ENCODE data around the gene LARP4B. TPM values are rescaled to one million over a fixed set of nuclear protein-coding genes. Genes with fewer than 3 reads are reported as not detected.
A peak's percentile ranks its signal among the peaks of the same experiment; 100 is the strongest.

LARP4B gene
- total RNA-seq, 1 donor from 2014 or later = 101 TPM

- peaks cover 13% of the 10 kb centered on the region for H4K20me1 ChIP-seq (ENCODE audit: insufficient read depth, low read length)
- H3K4me2 ChIP-seq (ENCODE audit: low read length) = peak overlapping the region; percentile 75
- H3K27me3 Mint-ChIP-seq (ENCODE audit: low read depth, unreplicated experiment) = no peaks in the 10 kb centered on the region
- peak overlapping the region; percentile 34 for H3K27ac Mint-ChIP-seq (ENCODE audit: unreplicated experiment)
- DNase-seq (ENCODE audit: low read depth) = peak; percentile 63
- TF ChIP-seq CTCF (IDR thresholded peaks at IDR 0.05; ENCODE audit: insufficient read depth, low read depth, low read length) (peak; percentile 46), EZH2 (IDR thresholded peaks at IDR 0.05; ENCODE audit: insufficient read depth, low read length) (no peak)
- H3K4me3 Mint-ChIP-seq (ENCODE audit: unreplicated experiment) = peak overlapping the region; percentile 56
- H3K27ac ChIP-seq (ENCODE audit: low read depth, low read length) = peak overlapping the region; percentile 74
- H3K4me1 Mint-ChIP-seq (ENCODE audit: low read depth, unreplicated experiment) = peaks cover 4% of the 10 kb centered on the region
- H3K9me3 ChIP-seq (ENCODE audit: insufficient read depth, low read depth, low read length) = no peaks in the 10 kb centered on the region
- H3K4me1 ChIP-seq (ENCODE audit: insufficient read depth, low read length) = peaks cover 28% of the 10 kb centered on the region
- no peaks in the 10 kb centered on the region for H3K79me2 ChIP-seq (ENCODE audit: insufficient read depth, low read length)
- peak overlapping the region; percentile 18 for H3K4me3 ChIP-seq (ENCODE audit: insufficient read depth, low read depth, low read length)
- H3K36me3 Mint-ChIP-seq (ENCODE audit: low read depth, unreplicated experiment) = peaks cover 6% of the 10 kb centered on the region
- H3K27me3 ChIP-seq (ENCODE audit: insufficient read depth, low read length) = no peaks in the 10 kb centered on the region
- no peak overlapping the region for H2AFZ ChIP-seq (ENCODE audit: low read depth, low read length)
- FAIRE-seq = peak; percentile 23
- H3K9me3 Mint-ChIP-seq (ENCODE audit: unreplicated experiment) = no peaks in the 10 kb centered on the region
- H3K36me3 ChIP-seq (ENCODE audit: insufficient read depth, low read length) = no peaks in the 10 kb centered on the region
- H3K9ac ChIP-seq (ENCODE audit: low read length) = peak overlapping the region; percentile 61
Observed at GRCh38 chr10:788796-789748, 142.4 kb downstream of the LARP4B start.

- peaks cover 28% of the 10 kb centered on the region for H3K4me1 ChIP-seq (ENCODE audit: insufficient read depth, low read length)
- peaks cover 12% of the 10 kb centered on the region for H4K20me1 ChIP-seq (ENCODE audit: insufficient read depth, low read length)
- H3K27ac ChIP-seq (ENCODE audit: low read depth, low read length) = peak overlapping the region; percentile 74
- H3K4me3 ChIP-seq (ENCODE audit: insufficient read depth, low read depth, low read length) = no peak overlapping the region
- H3K4me2 ChIP-seq (ENCODE audit: low read length) = peak overlapping the region; percentile 75
- Mint-ChIP-seq H3K4me1 (ENCODE audit: low read depth, unreplicated experiment) (peaks cover 6% of the 10 kb centered on the region), H3K9me3 (ENCODE audit: unreplicated experiment) (no peaks in the 10 kb centered on the region), H3K27ac (ENCODE audit: unreplicated experiment) (no peak overlapping the region), H3K4me3 (ENCODE audit: unreplicated experiment) (no peak overlapping the region), H3K36me3 (ENCODE audit: low read depth, unreplicated experiment) (peaks cover 6% of the 10 kb centered on the region), H3K27me3 (ENCODE audit: low read depth, unreplicated experiment) (no peaks in the 10 kb centered on the region)
- H3K36me3 ChIP-seq (ENCODE audit: insufficient read depth, low read length) = no peaks in the 10 kb centered on the region
- no peaks in the 10 kb centered on the region for H3K9me3 ChIP-seq (ENCODE audit: insufficient read depth, low read depth, low read length)
- peak; percentile 82 for DNase-seq (ENCODE audit: low read depth)
- TF ChIP-seq CTCF (IDR thresholded peaks at IDR 0.05; ENCODE audit: insufficient read depth, low read depth, low read length) = no peak
- no peak for TF ChIP-seq EZH2 (IDR thresholded peaks at IDR 0.05; ENCODE audit: insufficient read depth, low read length)
- H2AFZ ChIP-seq (ENCODE audit: low read depth, low read length) = no peak overlapping the region
- H3K9ac ChIP-seq (ENCODE audit: low read length) = peak overlapping the region; percentile 61
- H3K27me3 ChIP-seq (ENCODE audit: insufficient read depth, low read length) = no peaks in the 10 kb centered on the region
- FAIRE-seq = no peak
- no peaks in the 10 kb centered on the region for H3K79me2 ChIP-seq (ENCODE audit: insufficient read depth, low read length)
Observed at GRCh38 chr10:787933-788651, 143.4 kb downstream of the LARP4B start.

Data from astrocyte (in vitro differentiated cells and primary cell).